NB4 (cell line): ENCODE results near the gene ACOX1.

Source experiments
- DNase-seq: peaks from one replicate; pipeline ENCODE4 v3.0.0; 2010; ENCODE audit warnings: low read depth
- H3K4me3 ChIP-seq: one replicate; pipeline ENCODE4 v1.5.1; 2011; ENCODE audit warnings: mild to moderate bottlenecking, low read depth, low read length, moderate library complexity
- CTCF ChIP-seq: IDR thresholded peaks from one replicate; pipeline ENCODE4 v1.5.1; 2012; ENCODE audit warnings: low read depth, low read length
- MAX ChIP-seq: IDR thresholded peaks from 2 replicates; pipeline ENCODE4 v1.6.1; 2011; ENCODE audit warnings: low read depth, low read length
- MYC ChIP-seq: IDR thresholded peaks from 2 replicates; pipeline ENCODE4 v1.6.1; 2011; ENCODE audit warnings: low read depth, low read length
- POLR2A ChIP-seq: IDR thresholded peaks from 2 replicates; pipeline ENCODE4 v1.6.1; 2011; ENCODE audit warnings: mild to moderate bottlenecking; ENCODE audit not compliant: insufficient read length; ENCODE audit errors: extremely low read depth

The ACOX1 gene

GRCh38 chr17:75913537-75914210 lies 65.3 kb downstream of the ACOX1 start:
- DNase-seq = no peak

GRCh38 chr17:75910699-75911098 lies 68.3 kb downstream of the ACOX1 start:
- H3K4me3 ChIP-seq = no peak overlapping the region
- DNase-seq = no peak
- no peak for TF ChIP-seq POLR2A
- TF ChIP-seq MYC = no peak
- TF ChIP-seq MAX = no peak
- no peak for TF ChIP-seq CTCF

More at GRCh38 chr17:75913537-75914210, 65.3 kb downstream of the ACOX1 start:
- no peak for TF ChIP-seq CTCF
- TF ChIP-seq POLR2A = no peak
- TF ChIP-seq MYC = no peak
- no peak for TF ChIP-seq MAX
- no peak overlapping the region for H3K4me3 ChIP-seq

GRCh38 chr17:75909812-75910274 lies 69.1 kb downstream of the ACOX1 start:
- H3K4me3 ChIP-seq = no peak overlapping the region
- no peak for DNase-seq
- TF ChIP-seq POLR2A (no peak), MYC (no peak), CTCF (no peak), MAX (no peak)

GRCh38 chr17:75909051-75909811 lies 69.7 kb downstream of the ACOX1 start:
- TF ChIP-seq CTCF = no peak
- TF ChIP-seq MYC = no peak
- TF ChIP-seq MAX = no peak
- TF ChIP-seq POLR2A = no peak
- no peak overlapping the region for H3K4me3 ChIP-seq
- DNase-seq = no peak

- H3K4me3 ChIP-seq = no peak overlapping the region
- no peak for TF ChIP-seq MAX
- no peak for TF ChIP-seq CTCF
- TF ChIP-seq MYC = no peak
- no peak for TF ChIP-seq POLR2A
- no peak for DNase-seq
These were observed 70.8 kb downstream of the ACOX1 start for GRCh38 chr17:75908201-75908600.
